ENCODE results near the gene STIP1.

The STIP1 gene
- total RNA-seq, result 146 to 315 (median 186) reads per million in 4 experiments

GRCh38 chr11:64185693-64186491, at the start of gene STIP1:
Gene STIP1, plus strand, starts transcription at chr11:64186171. Its CDS starts 91 bp downstream, at chr11:64186262.
- peak; percentile 100 for DNase-seq

- DNase-seq, result no peak
Observed at GRCh38 chr11:64136765-64137441, 49.1 kb upstream of the STIP1 start.

GRCh38 chr11:64138398-64138797, 47.6 kb upstream of the STIP1 start:
- no peak for DNase-seq

- DNase-seq, result no peak
Observed at GRCh38 chr11:64139049-64139448, 46.9 kb upstream of the STIP1 start.

GRCh38 chr11:64140082-64140481, 45.9 kb upstream of the STIP1 start:
- no peak for DNase-seq

GRCh38 chr11:64141081-64141783, 44.7 kb upstream of the STIP1 start:
- no peak for DNase-seq

- no peak for DNase-seq
Observed at GRCh38 chr11:64144587-64145472, 41.1 kb upstream of the STIP1 start.

- peak; percentile 41 for DNase-seq
Observed at GRCh38 chr11:64146036-64146955, 39.7 kb upstream of the STIP1 start.

GRCh38 chr11:64148226-64148916, 37.6 kb upstream of the STIP1 start:
- DNase-seq, result peak; percentile 65

GRCh38 chr11:64148917-64149617, 36.9 kb upstream of the STIP1 start:
- DNase-seq, result no peak

- no peak for DNase-seq
Observed at GRCh38 chr11:64150051-64150450, 35.9 kb upstream of the STIP1 start.

- no peak for DNase-seq
Observed at GRCh38 chr11:64150481-64151239, 35.3 kb upstream of the STIP1 start.

- no peak for DNase-seq
Observed at GRCh38 chr11:64151337-64151736, 34.6 kb upstream of the STIP1 start.

- peak; percentile 56 for DNase-seq
Observed at GRCh38 chr11:64152841-64153691, 32.9 kb upstream of the STIP1 start.

- DNase-seq, result no peak
Observed at GRCh38 chr11:64153812-64154211, 32.2 kb upstream of the STIP1 start.

GRCh38 chr11:64156235-64157011, 29.5 kb upstream of the STIP1 start:
- DNase-seq, result no peak

- DNase-seq, result no peak
Observed at GRCh38 chr11:64157631-64158394, 28.2 kb upstream of the STIP1 start.
